ENCODE measurements around the gene PLA2G4E. TPM values are rescaled to one million over a fixed set of nuclear protein-coding genes. Genes with fewer than 3 reads are reported as not detected.

The PLA2G4E gene
- total RNA-seq, 1 experiment from 2014 or later: not detected

GRCh38 chr15:42066764-42067415 lies 46.0 kb upstream of the PLA2G4E start:
- no TSS peak for BruUV-seq (replicated peaks)
- no peaks in the 10 kb centered on the region for H3K36me3 ChIP-seq (ENCODE audit: insufficient read depth, low read length, poor library complexity, severe bottlenecking)
- no peaks in the 10 kb centered on the region for H3K4me1 ChIP-seq (ENCODE audit: insufficient read depth, low read length, poor library complexity, severe bottlenecking)
- no peaks in the 10 kb centered on the region for H3K9me3 ChIP-seq (ENCODE audit: low read depth, low read length, poor library complexity, severe bottlenecking)
- H3K27me3 ChIP-seq (replicated peaks; ENCODE audit: insufficient read depth, low read depth, low read length, poor library complexity): no peaks in the 10 kb centered on the region
- no peak overlapping the region for H3K4me3 ChIP-seq (ENCODE audit: low read depth, low read length, poor library complexity, severe bottlenecking)
- intact Hi-C loops (cut with micrococcal nuclease; ENCODE audit: unreplicated experiment): loop anchor here (2.0 to 10.0 kb wide), 3 partner anchors 70 to 588 kb away; no protein-coding TSS in a partner anchor
- ChIA-PET CTCF (no interaction called here), POLR2A (ENCODE audit: low non-redundant PET) (no interaction called here)
- no peak overlapping the region for H3K27ac ChIP-seq (ENCODE audit: low read depth, low read length, poor library complexity, severe bottlenecking)
- TF ChIP-seq CTCF (conservative IDR thresholded peaks at IDR 0.05; ENCODE audit: low read depth, low read length) (no peak), EZH2 (IDR thresholded peaks at IDR 0.05; ENCODE audit: borderline replicate concordance, low read depth, low read length, poor library complexity, severe bottlenecking) (no peak)
- no peak for DNase-seq (ENCODE audit: low spot score)

- Histone ChIP-seq H3K36me3 (ENCODE audit: insufficient read depth, low read length, poor library complexity, severe bottlenecking) (no peaks in the 10 kb centered on the region), H3K9me3 (ENCODE audit: low read depth, low read length, poor library complexity, severe bottlenecking) (no peaks in the 10 kb centered on the region), H3K27ac (ENCODE audit: low read depth, low read length, poor library complexity, severe bottlenecking) (no peak overlapping the region), H3K4me3 (ENCODE audit: low read depth, low read length, poor library complexity, severe bottlenecking) (no peak overlapping the region), H3K4me1 (ENCODE audit: insufficient read depth, low read length, poor library complexity, severe bottlenecking) (no peaks in the 10 kb centered on the region), H3K27me3 (replicated peaks; ENCODE audit: insufficient read depth, low read depth, low read length, poor library complexity) (no peaks in the 10 kb centered on the region)
- ChIA-PET CTCF (interaction anchor here (0.7 kb wide), 1 partner anchor 396 kb away, joined by 6 read pairs; no protein-coding TSS in a partner anchor), POLR2A (ENCODE audit: low non-redundant PET) (no interaction called here)
- no peak for DNase-seq (ENCODE audit: low spot score)
- intact Hi-C loops (cut with micrococcal nuclease; ENCODE audit: unreplicated experiment): loop anchor here (10.0 kb wide), 1 partner anchor 589 kb away; no protein-coding TSS in a partner anchor
- no TSS peak for BruUV-seq (replicated peaks)
- TF ChIP-seq CTCF (conservative IDR thresholded peaks at IDR 0.05; ENCODE audit: low read depth, low read length): no peak
- TF ChIP-seq EZH2 (IDR thresholded peaks at IDR 0.05; ENCODE audit: borderline replicate concordance, low read depth, low read length, poor library complexity, severe bottlenecking): no peak
These were observed 44.6 kb upstream of the PLA2G4E start for GRCh38 chr15:42065468-42065867.

GRCh38 chr15:42065033-42065432 lies 44.2 kb upstream of the PLA2G4E start:
- Histone ChIP-seq H3K9me3 (ENCODE audit: low read depth, low read length, poor library complexity, severe bottlenecking) (no peaks in the 10 kb centered on the region), H3K36me3 (ENCODE audit: insufficient read depth, low read length, poor library complexity, severe bottlenecking) (no peaks in the 10 kb centered on the region), H3K27ac (ENCODE audit: low read depth, low read length, poor library complexity, severe bottlenecking) (no peak overlapping the region), H3K4me1 (ENCODE audit: insufficient read depth, low read length, poor library complexity, severe bottlenecking) (no peaks in the 10 kb centered on the region), H3K27me3 (replicated peaks; ENCODE audit: insufficient read depth, low read depth, low read length, poor library complexity) (no peaks in the 10 kb centered on the region), H3K4me3 (ENCODE audit: low read depth, low read length, poor library complexity, severe bottlenecking) (no peak overlapping the region)
- no TSS peak for BruUV-seq (replicated peaks)
- TF ChIP-seq EZH2 (IDR thresholded peaks at IDR 0.05; ENCODE audit: borderline replicate concordance, low read depth, low read length, poor library complexity, severe bottlenecking) (no peak), CTCF (conservative IDR thresholded peaks at IDR 0.05; ENCODE audit: low read depth, low read length) (no peak)
- DNase-seq (ENCODE audit: low spot score): no peak
- ChIA-PET CTCF (no interaction called here), POLR2A (ENCODE audit: low non-redundant PET) (no interaction called here)
- intact Hi-C loops (cut with micrococcal nuclease; ENCODE audit: unreplicated experiment): loop anchor here (10.0 kb wide), 1 partner anchor 590 kb away; no protein-coding TSS in a partner anchor
